Neutrophil (primary cell): Measurements from ENCODE around the gene KCNMB3.
"Not testable (repeated sequence)": the region's sequence is repeated elsewhere in the genome, so short reads cannot be mapped to it uniquely, and the experiment has no call there.

Experiments
- H3K27ac ChIP-seq: fragments of 200-600 bp; sonication (generic); 2 replicates; pipeline ENCODE4 v1.5.1; 2016; ENCODE audit warnings: mild to moderate bottlenecking, moderate library complexity
- H3K27me3 ChIP-seq: fragments of 200-600 bp; sonication (generic); 2 replicates; pipeline ENCODE4 v1.6.0; 2016; ENCODE audit warnings: mild to moderate bottlenecking
- H3K36me3 ChIP-seq: fragments of 200-600 bp; sonication (generic); 2 replicates; pipeline ENCODE4 v1.5.1; 2017
- H3K4me1 ChIP-seq, 2 experiments: fragments of 200-600 bp in 1 of 2; sonication (generic) in 1 of 2; 1 replicate in 1 of 2; 2 replicates in 1 of 2; pipeline versions ENCODE4 v1.5.1 to v1.6.1; 2013 to 2016; ENCODE audit warnings: low read depth in 1 of 2, low read length in 1 of 2, mild to moderate bottlenecking in 1 of 2, moderate library complexity in 1 of 2; ENCODE audit not compliant: control insufficient read depth in 1 of 2, insufficient read depth in 1 of 2
- H3K4me3 ChIP-seq, 2 experiments: fragments of 200-600 bp in 1 of 2; sonication (generic) in 1 of 2; 1 replicate in 1 of 2; 2 replicates in 1 of 2; pipeline ENCODE4 v1.5.1; 2013 to 2016; ENCODE audit warnings: low read depth in 1 of 2, low read length in 1 of 2, mild to moderate bottlenecking in 1 of 2, moderate library complexity in 1 of 2
- H3K9me3 ChIP-seq: fragments of 200-600 bp; sonication (generic); 2 replicates; pipeline ENCODE4 v1.5.1; 2016
- CTCF ChIP-seq: fragments of 200-600 bp; sonication (generic); IDR thresholded peaks from 2 replicates; pipeline ENCODE4 v1.5.1; 2016; ENCODE audit warnings: antibody characterized with exemption

The KCNMB3 gene

GRCh38 chr3:179264449-179264848, 13.5 kb upstream of the KCNMB3 start:
- TF ChIP-seq CTCF = no peak
- no peaks in the 10 kb centered on the region for H3K9me3 ChIP-seq
- H3K27me3 ChIP-seq = peaks cover 8% of the 10 kb centered on the region
- no peak overlapping the region for H3K27ac ChIP-seq
- no peaks in the 10 kb centered on the region for H3K36me3 ChIP-seq
- no peak overlapping the region for H3K4me3 ChIP-seq
- H3K4me1 ChIP-seq = peaks cover 3 to 9% of the 10 kb centered on the region in 2 experiments

GRCh38 chr3:179263134-179263533, 12.2 kb upstream of the KCNMB3 start:
- no peak for TF ChIP-seq CTCF
- Histone ChIP-seq H3K27me3 (peaks cover 8% of the 10 kb centered on the region), H3K9me3 (no peaks in the 10 kb centered on the region), H3K36me3 (no peaks in the 10 kb centered on the region), H3K4me3 (no peak overlapping the region), H3K27ac (no peak overlapping the region), H3K4me1 (peaks cover 3 to 9% of the 10 kb centered on the region in 2 experiments)

GRCh38 chr3:179260949-179261765, 10.2 kb upstream of the KCNMB3 start:
- no peaks in the 10 kb centered on the region for H3K9me3 ChIP-seq
- no peaks in the 10 kb centered on the region for H3K36me3 ChIP-seq
- H3K4me3 ChIP-seq = peak overlapping the region; percentile 57 to 65
- no peak for TF ChIP-seq CTCF
- H3K27me3 ChIP-seq = peaks cover 5% of the 10 kb centered on the region
- H3K27ac ChIP-seq = no peak overlapping the region
- H3K4me1 ChIP-seq = peaks cover 3 to 9% of the 10 kb centered on the region in 2 experiments

GRCh38 chr3:179259959-179260756, 9.2 kb upstream of the KCNMB3 start:
- H3K36me3 ChIP-seq, H3K27me3 ChIP-seq, H3K4me1 ChIP-seq, H3K4me3 ChIP-seq, H3K9me3 ChIP-seq, H3K27ac ChIP-seq: not testable (repeated sequence)

- TF ChIP-seq CTCF = no peak
- no peaks in the 10 kb centered on the region for H3K27me3 ChIP-seq
- no peaks in the 10 kb centered on the region for H3K36me3 ChIP-seq
- no peak overlapping the region for H3K27ac ChIP-seq
- no peak overlapping the region for H3K4me3 ChIP-seq
- H3K4me1 ChIP-seq = peaks cover 3 to 9% of the 10 kb centered on the region in 2 experiments
- H3K9me3 ChIP-seq = no peaks in the 10 kb centered on the region
Observed at GRCh38 chr3:179258820-179259219, 7.9 kb upstream of the KCNMB3 start.

GRCh38 chr3:179257742-179258141, 6.8 kb upstream of the KCNMB3 start:
- not testable (repeated sequence) for H3K36me3 ChIP-seq, H3K9me3 ChIP-seq, H3K4me3 ChIP-seq, H3K27ac ChIP-seq, H3K4me1 ChIP-seq, H3K27me3 ChIP-seq
